ENCODE measurements around the gene NUP188. TPM values are rescaled to one million over a fixed set of nuclear protein-coding genes. Genes with fewer than 3 reads are reported as not detected.
A peak's percentile ranks its signal among the peaks of the same experiment; 100 is the strongest.

The NUP188 gene
- total RNA-seq, 1 experiment from 2014 or later, result 77.6 TPM

DNA sequence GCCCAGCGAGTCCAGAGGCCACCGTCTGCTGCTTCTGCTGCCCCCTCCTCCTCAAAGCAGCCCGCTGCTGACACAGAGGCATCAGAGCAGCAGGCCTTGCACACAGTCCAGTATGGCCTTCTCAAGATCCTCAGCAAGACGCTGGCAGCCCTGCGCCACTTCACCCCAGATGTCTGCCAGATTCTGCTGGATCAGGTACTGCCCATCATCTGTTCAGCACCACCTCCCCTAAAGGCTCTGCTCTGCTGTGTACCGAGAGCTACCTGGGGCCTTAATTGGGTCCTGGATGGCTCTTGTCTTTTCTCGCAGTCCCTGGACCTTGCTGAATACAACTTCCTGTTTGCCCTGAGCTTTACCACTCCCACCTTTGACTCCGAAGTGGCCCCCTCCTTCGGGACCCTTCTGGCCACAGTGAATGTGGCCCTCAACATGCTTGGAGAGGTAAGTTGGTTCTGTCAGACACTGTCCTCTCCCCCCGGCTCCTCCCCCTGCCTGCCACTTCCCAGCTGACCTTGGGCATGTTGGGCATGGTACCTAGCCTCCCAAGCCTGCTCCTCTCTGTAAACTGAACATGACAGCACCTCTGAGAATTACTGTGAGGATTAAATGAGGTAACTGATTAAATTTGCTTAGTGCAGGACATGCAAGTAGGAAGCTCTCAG is 58.0 kb downstream of the NUP188 start:
- no peak for DNase-seq (ENCODE audit: low read depth)

DNA sequence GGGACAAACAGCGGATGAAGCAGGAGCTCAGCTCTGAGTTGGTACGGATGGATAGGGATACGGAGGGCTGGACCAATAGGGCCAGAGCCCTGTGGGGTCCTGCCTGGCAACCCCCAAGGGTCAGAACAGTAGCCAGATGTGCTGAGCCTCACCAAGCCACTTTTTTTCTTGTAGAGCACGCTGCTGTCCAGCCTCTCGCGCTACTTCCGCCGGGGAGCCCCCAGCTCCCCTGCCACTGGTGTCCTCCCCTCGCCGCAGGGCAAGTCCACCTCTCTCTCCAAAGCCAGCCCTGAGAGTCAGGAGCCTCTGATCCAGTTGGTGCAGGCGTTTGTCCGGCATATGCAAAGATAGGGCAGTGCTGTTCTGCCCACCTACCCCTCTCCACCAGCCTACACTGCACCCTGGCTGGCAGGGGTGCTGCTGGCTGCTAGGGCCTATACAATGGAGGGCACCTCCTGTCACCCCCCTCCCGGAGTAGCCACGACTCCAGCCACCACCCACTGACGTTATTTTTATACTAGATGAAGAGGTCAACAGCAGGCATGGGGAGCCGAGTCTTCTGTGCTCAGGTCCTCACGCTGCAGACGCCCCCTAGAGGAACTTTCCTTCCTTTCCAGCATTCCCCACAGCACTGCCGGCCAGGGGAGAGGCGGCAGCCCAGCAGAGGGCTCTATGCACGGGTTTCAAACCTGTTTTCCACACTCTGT is 59.0 kb downstream of the NUP188 start:
- peak; percentile 74 for DNase-seq (ENCODE audit: low read depth)

DNA sequence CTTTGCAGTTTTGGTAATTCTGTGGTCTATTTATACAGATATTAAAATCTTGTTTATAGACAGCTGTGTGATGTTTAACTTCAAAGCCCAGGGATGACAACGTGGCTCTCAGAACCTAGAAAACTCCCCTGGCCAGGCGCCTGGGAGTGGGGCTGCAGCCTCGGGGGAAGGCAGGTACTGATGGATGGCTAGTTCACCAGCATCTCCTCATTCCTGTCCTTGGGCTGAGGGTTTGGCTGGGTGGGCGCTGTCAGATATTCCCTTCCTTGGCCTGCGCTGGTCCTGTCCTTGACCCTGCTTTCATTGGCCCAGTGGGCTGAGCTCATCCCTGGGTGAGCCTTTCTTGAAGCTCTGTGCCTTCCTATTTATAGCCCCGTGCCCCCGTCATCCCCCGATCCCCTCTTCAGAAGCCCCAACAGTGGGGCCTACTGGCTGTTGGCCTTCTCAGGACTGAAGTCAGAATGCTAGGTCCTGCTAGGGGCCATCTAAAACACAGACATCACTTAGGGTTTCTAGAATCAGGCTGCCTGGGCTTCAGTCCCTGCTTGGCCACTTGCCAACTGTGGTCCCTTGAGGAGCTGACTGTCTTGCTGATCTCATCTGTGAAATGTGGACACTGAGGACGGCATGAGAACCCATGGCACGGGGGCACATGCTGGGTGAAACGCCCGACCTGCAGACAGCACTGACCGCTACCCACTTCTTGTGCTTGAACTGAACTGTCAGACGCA is 59.7 kb downstream of the NUP188 start:
- no peak for DNase-seq (ENCODE audit: low read depth)

GRCh38 chr9:129007766-129008468 is 60.4 kb downstream of the NUP188 start:
- DNase-seq (ENCODE audit: low read depth), result no peak

- no peak for DNase-seq (ENCODE audit: low read depth)
Observed at GRCh38 chr9:129008469-129008965, 61.0 kb downstream of the NUP188 start.

GRCh38 chr9:129008986-129009583 is 61.6 kb downstream of the NUP188 start:
- no peak for DNase-seq (ENCODE audit: low read depth)

DNA sequence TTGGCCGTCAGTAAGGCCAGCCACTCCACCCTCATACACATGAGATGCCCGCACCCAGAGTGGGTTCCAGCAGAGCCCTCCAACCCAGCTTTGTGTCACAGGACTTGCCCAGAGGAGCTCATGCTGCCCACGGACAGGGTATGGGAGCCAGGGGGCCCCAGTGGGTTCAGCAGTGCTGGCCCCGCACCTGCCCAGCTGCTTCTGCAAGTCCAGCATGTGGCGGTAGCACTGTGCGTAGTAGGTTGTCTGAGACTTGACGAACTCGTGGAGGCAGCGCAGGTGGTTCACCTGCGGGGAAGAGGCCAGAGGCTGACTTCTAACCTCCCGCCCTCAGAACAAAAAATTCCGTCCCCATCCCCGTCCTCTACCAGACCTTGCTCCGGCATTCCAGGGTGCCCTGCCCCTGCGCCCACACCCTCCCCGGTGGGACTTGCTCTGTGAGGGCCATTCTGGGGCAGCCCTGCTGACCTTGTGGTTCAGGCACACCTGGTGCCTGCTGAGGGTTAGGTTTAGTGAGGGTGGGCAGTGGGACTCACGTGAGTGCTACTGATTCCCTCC is 62.2 kb downstream of the NUP188 start:
- DNase-seq (ENCODE audit: low read depth), result no peak

GRCh38 chr9:129010267-129010975 is 62.9 kb downstream of the NUP188 start:
- DNase-seq (ENCODE audit: low read depth), result no peak

GRCh38 chr9:129011170-129011569 is 63.7 kb downstream of the NUP188 start:
- DNase-seq (ENCODE audit: low read depth), result no peak

DNA sequence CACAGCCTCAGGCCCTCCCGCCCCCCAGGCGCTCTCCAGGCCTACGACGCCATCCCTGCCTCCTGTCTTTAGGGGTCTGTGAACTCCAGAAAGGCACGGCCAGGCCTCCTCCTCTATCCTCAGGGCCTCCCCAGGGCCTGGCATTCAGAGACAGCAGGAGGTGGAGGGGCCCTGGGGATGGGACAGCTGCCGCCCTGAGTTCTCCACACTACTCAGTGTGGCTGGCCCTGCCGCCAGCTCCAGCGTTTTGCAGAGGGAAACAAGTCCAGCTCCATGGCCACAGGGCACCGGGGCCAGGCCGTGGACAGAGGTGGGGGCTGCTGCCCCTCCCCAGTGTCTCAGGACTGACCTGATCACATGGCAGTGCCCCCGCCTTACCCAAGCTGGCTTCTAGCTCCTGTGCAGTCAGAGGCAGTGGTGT is 64.3 kb downstream of the NUP188 start:
- no peak for DNase-seq (ENCODE audit: low read depth)

- DNase-seq (ENCODE audit: low read depth), result no peak
Observed at GRCh38 chr9:129012343-129012742, 64.8 kb downstream of the NUP188 start.

GRCh38 chr9:129012893-129013448 is 65.5 kb downstream of the NUP188 start:
- no peak for DNase-seq (ENCODE audit: low read depth)

DNA sequence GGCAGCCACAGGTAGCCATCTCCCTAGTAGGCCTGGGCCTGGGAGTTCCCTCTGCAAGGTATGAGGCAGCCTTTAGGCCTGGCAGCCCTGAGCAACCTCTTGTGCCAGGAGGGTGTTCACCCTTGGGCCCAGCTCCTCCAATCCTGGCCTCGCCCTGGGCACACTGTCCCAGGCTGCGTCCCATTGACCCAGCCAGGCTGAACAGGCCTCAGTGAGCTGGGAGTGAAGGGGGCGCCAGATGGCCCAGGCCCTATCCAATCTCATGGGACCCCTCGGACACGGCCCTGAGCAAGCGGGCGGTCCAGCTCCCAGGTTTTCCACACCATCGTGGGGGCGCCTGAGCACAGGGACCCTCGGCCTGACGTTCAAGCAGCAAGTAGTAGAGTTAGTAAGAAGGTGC is 66.2 kb downstream of the NUP188 start:
- no peak for DNase-seq (ENCODE audit: low read depth)

GRCh38 chr9:129014124-129014523 is 66.6 kb downstream of the NUP188 start:
- no peak for DNase-seq (ENCODE audit: low read depth)

GRCh38 chr9:129014608-129015007 is 67.1 kb downstream of the NUP188 start:
- DNase-seq (ENCODE audit: low read depth), result no peak

DNA sequence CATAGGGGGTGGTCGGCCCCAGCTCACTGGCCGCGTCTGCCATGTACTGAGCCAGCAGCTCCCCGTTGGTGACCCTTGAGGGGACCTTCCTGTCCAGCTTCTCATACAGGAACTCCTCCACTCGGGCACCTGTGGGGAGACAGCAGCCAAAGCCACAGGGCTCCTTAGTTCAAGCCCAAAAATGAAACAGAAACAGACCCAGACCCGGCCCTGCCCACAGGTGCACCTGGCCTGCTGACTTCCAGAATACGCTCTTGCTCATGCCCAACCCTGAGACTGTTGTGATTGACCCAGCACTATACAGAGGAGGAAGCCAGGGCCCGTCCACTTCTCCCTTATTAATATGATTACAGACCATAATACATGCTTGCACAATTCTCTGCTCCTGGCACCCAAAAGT is 73.6 kb downstream of the NUP188 start:
- DNase-seq (ENCODE audit: low read depth), result no peak

GRCh38 chr9:129022037-129022436 is 74.5 kb downstream of the NUP188 start:
- DNase-seq (ENCODE audit: low read depth), result no peak

DNA sequence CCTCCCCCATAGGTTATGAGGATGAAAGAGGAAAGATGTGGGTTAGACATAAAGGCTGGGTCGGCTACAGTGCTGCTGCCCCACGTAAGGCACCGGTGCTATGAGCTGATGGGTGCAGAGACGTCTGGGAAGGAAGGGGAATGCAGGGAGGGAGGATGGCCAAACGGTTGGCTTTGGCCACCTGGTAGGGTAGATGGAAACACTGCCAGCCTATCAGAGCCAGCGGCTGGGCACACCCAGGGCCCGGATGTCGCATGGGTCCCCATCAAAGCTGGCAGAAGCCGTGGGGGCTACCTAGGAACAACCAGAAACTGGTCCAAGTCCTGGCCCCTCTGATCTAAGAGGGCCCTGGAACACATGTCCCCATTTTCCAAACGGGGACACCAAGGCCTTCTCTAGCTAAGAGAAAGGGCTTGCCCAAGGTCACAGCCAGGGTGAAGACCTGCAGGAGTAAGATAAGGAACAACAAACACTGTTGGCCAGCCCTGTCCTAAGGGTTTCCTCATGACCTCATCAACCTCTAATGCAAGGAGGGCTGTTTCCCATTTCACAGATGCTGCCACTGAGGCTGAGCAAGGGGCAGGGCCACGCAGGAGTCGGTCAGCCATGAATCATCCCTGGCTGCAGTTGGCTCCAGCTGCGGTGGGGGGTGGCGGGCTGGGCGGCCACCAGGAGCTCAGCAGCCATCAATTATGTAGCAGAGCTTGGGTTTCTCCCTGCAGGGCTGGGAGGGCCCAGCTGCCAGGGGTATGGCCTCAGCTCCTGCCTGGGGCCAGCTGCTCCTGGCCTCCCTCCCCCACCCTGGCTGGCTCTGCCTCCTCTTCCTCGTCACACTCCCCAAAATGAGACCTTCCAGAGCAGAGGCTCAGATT is 75.8 kb downstream of the NUP188 start:
- peak; percentile 83 for DNase-seq (ENCODE audit: low read depth)

DNA sequence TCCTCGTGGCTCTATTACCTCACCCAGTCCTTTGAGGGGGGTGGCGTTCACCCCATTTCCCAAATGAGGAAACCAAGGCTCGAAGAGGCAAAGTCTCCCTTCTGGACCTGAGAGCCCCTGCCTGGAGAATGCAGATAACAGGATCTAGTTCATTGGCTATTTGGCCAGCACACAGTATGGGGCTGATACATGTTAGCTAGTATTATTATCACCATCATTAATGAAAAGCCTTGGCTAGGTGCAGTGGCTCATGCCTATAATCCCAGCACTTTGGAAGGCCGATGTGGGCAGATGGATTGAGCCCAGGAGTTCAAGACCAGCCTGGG is 76.4 kb downstream of the NUP188 start:
- DNase-seq (ENCODE audit: low read depth), result no peak
